GM23338 (cell line): Measurements from ENCODE around the gene CBFA2T2. TPM values are rescaled to one million over a fixed set of nuclear protein-coding genes. Genes with fewer than 3 reads are reported as not detected.

Source experiments
- ATAC-seq: fragments of 200-7000 bp; cut with Tn5 transposase; 3 replicates; pipeline ENCODE4 v1.9.1; 2020
- DNase-seq: peaks from one replicate; pipeline ENCODE4 v3.0.0-alpha.2; 2015; ENCODE audit warnings: low spot score
- H2AFZ ChIP-seq: fragments of 200-600 bp; sonication (generic); 2 replicates; pipeline ENCODE4 v1.8.0; 2016; ENCODE audit warnings: antibody characterized with exemption, mild to moderate bottlenecking, moderate library complexity
- H3F3A ChIP-seq: fragments of 200-600 bp; sonication (generic); replicated peaks from 2 replicates; pipeline ENCODE4 v1.8.0; 2017; ENCODE audit warnings: antibody characterized with exemption, mixed run types, low read depth
- H3K27ac ChIP-seq: fragments of 200-600 bp; sonication (generic); 2 replicates; pipeline ENCODE4 v1.6.1; 2016; ENCODE audit warnings: low read depth
- H3K27me3 ChIP-seq: fragments of 200-600 bp; sonication (generic); 2 replicates; pipeline ENCODE4 v1.8.0; 2016; ENCODE audit warnings: mild to moderate bottlenecking, mixed run types, moderate library complexity; ENCODE audit not compliant: insufficient read depth
- H3K36me3 ChIP-seq: fragments of 200-600 bp; sonication (generic); 2 replicates; pipeline ENCODE4 v1.8.0; 2016; ENCODE audit warnings: mild to moderate bottlenecking; ENCODE audit not compliant: insufficient read depth
- H3K4me1 ChIP-seq: fragments of 200-600 bp; sonication (generic); 2 replicates; pipeline ENCODE4 v1.8.0; 2016; ENCODE audit warnings: mild to moderate bottlenecking, moderate library complexity; ENCODE audit not compliant: insufficient read depth
- H3K4me2 ChIP-seq: fragments of 200-600 bp; sonication (generic); 2 replicates; pipeline ENCODE4 v1.7.1; 2017; ENCODE audit warnings: mixed run types
- H3K4me3 ChIP-seq: fragments of 200-600 bp; sonication (generic); 2 replicates; pipeline ENCODE4 v1.6.1; 2016; ENCODE audit warnings: mixed run types
- H3K79me2 ChIP-seq: fragments of 200-600 bp; sonication (generic); replicated peaks from 2 replicates; pipeline ENCODE4 v1.8.0; 2017; ENCODE audit warnings: mild to moderate bottlenecking; ENCODE audit not compliant: insufficient read depth
- H3K9me2 ChIP-seq: fragments of 200-600 bp; sonication (generic); 2 replicates; pipeline ENCODE4 v1.8.0; 2017; ENCODE audit not compliant: insufficient read depth
- H4K20me1 ChIP-seq: fragments of 200-600 bp; sonication (generic); replicated peaks from 2 replicates; pipeline ENCODE4 v1.8.0; 2017; ENCODE audit warnings: mild to moderate bottlenecking; ENCODE audit not compliant: insufficient read depth
- H3K27ac Mint-ChIP-seq: 2 replicates; pipeline ENCODE4 v1.8.0; 2020; ENCODE audit warnings: inconsistent platforms, mild to moderate bottlenecking, moderate library complexity, mixed read lengths
- H3K27me3 Mint-ChIP-seq: 3 replicates; pipeline ENCODE4 v1.8.0; 2022; ENCODE audit warnings: low read depth, mild to moderate bottlenecking, moderate library complexity, mixed read lengths, inconsistent platforms; ENCODE audit not compliant: insufficient read depth, poor library complexity
- H3K36me3 Mint-ChIP-seq: 3 replicates; pipeline ENCODE4 v1.8.0; 2021; ENCODE audit warnings: low read depth, mild to moderate bottlenecking, inconsistent platforms, moderate library complexity, mixed read lengths
- H3K4me1 Mint-ChIP-seq: 3 replicates; pipeline ENCODE4 v1.8.0; 2020; ENCODE audit warnings: mild to moderate bottlenecking, inconsistent platforms, mixed read lengths
- H3K4me3 Mint-ChIP-seq: 3 replicates; pipeline ENCODE4 v1.8.0; 2021; ENCODE audit warnings: moderate library complexity, mild to moderate bottlenecking, inconsistent platforms, mixed read lengths
- H3K9me3 Mint-ChIP-seq: 3 replicates; pipeline ENCODE4 v1.8.0; 2020; ENCODE audit warnings: moderate library complexity, mild to moderate bottlenecking, inconsistent platforms, mixed read lengths
- JUNB ChIP-seq: IDR thresholded peaks from one replicate; pipeline ENCODE4 v1.6.1; 2016; ENCODE audit warnings: antibody characterized with exemption; ENCODE audit not compliant: unreplicated experiment
- NANOG ChIP-seq: IDR thresholded peaks from 2 replicates; pipeline ENCODE4 v1.6.1; 2016; ENCODE audit warnings: antibody characterized with exemption, borderline replicate concordance
- POLR2AphosphoS5 ChIP-seq: IDR thresholded peaks from 2 replicates; pipeline ENCODE4 v1.6.1; 2016; ENCODE audit warnings: antibody characterized with exemption, low read depth
- polyA plus RNA-seq: library from polyadenylated mRNA; unstranded; fragments of >200 nt; fragmentation: Nextera tagmentation; extraction: Ambion mirVana; gene quantifications from 2 replicates; pipeline ENCODE4 v1.2.1, GENCODE V29; 2016
- total RNA-seq: library from RNA; depleted of rRNA; stranded (reverse); fragments of >200 nt; shearing (Covaris generic); gene quantifications from 2 replicates; pipeline ENCODE4 v1.2.3, GENCODE V29; 2014
- TF ChIP-seq, protein P1 (sequence below), 2 experiments: fragments of 200-600 bp in 1 of 2; sonication (generic) in 1 of 2; conservative IDR thresholded peaks; 2 replicates each; pipeline versions ENCODE4 v1.5.1 to v1.6.1; 2016 to 2017; ENCODE audit warnings: antibody characterized with exemption in 2 of 2, low read depth in 2 of 2, mild to moderate bottlenecking in 2 of 2, moderate library complexity in 1 of 2
- TF ChIP-seq, protein P2 (sequence below): IDR thresholded peaks from 2 replicates; pipeline ENCODE4 v1.6.1; 2016; ENCODE audit warnings: antibody characterized with exemption
- TF ChIP-seq, protein P3 (sequence below): fragments of 250-450 bp; sonication (Bioruptor Pico); IDR thresholded peaks from 2 replicates; pipeline ENCODE4 v1.5.0; 2020; ENCODE audit warnings: mild to moderate bottlenecking, moderate library complexity

Gene CBFA2T2
- total and polyA plus RNA-seq, 2 experiments from 2014 or later = 12.7 to 15.8 TPM

DNA sequence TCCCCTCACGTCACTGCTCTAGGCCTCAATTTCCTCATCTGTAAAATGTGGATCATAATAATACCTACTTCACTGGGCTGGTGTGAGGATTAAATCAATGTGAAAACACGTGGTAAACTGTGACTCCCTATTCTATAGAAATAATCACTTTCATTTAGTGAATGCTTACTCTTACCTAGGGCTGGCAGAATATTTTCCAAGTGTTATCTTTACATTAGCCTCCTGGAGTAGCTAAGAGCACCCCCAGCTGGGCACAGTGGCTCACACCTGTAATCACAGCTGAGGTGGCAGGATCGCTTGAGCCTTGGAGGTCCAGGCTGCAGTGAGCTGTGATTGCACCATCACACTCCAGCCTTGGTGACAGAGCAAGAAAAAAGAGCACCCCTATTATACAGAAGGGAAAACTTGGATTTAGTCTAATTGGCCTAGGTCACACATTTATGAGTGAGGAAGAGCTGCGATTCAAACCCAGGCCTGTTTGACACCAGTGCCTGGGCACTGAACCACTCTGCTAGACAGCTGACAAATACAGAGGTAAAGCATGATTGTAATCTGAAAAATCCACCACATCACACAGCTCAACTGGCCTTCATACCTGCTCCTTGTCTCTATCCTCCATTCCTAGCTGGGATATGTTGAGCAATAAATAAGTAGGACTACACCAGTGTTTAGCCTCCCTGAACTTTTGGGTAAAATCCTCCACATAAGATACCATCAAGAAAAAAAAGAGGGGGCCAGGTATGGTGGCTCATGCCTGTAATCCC lies 44.9 kb upstream of the CBFA2T2 start:
- peak overlapping the region; percentile 77 for H3K4me3 ChIP-seq
- peak overlapping the region; percentile 83 for H3K4me3 Mint-ChIP-seq
- peak overlapping the region; percentile 81; the same call in 1 of the 2 replicates for H2AFZ ChIP-seq
- H3K9me3 Mint-ChIP-seq = peaks cover 4% of the 10 kb centered on the region
- no peaks in the 10 kb centered on the region for H3F3A ChIP-seq
- peak overlapping the region; percentile 90 for H3K4me2 ChIP-seq
- no peaks in the 10 kb centered on the region for H3K79me2 ChIP-seq
- no peak overlapping the region for H3K27ac Mint-ChIP-seq
- ATAC-seq (peak; percentile 4; the same call in 2 of the 3 replicates), DNase-seq (peak; percentile 46)
- no peaks in the 10 kb centered on the region for H4K20me1 ChIP-seq
- no peak overlapping the region for H3K27ac ChIP-seq
- TF ChIP-seq, protein P1, sequence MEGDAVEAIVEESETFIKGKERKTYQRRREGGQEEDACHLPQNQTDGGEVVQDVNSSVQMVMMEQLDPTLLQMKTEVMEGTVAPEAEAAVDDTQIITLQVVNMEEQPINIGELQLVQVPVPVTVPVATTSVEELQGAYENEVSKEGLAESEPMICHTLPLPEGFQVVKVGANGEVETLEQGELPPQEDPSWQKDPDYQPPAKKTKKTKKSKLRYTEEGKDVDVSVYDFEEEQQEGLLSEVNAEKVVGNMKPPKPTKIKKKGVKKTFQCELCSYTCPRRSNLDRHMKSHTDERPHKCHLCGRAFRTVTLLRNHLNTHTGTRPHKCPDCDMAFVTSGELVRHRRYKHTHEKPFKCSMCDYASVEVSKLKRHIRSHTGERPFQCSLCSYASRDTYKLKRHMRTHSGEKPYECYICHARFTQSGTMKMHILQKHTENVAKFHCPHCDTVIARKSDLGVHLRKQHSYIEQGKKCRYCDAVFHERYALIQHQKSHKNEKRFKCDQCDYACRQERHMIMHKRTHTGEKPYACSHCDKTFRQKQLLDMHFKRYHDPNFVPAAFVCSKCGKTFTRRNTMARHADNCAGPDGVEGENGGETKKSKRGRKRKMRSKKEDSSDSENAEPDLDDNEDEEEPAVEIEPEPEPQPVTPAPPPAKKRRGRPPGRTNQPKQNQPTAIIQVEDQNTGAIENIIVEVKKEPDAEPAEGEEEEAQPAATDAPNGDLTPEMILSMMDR (conservative IDR thresholded peaks at IDR 0.05; ENCODE audit: low read depth in 2 of 2) = peak; percentile 32 to 57
- no peak for TF ChIP-seq JUNB
- H3K36me3 Mint-ChIP-seq = peaks cover 4% of the 10 kb centered on the region; the same call in 1 of the 3 replicates
- no peaks in the 10 kb centered on the region for H3K36me3 ChIP-seq
- H3K9me2 ChIP-seq = no peaks in the 10 kb centered on the region
- H3K27me3 ChIP-seq = peaks cover 16% of the 10 kb centered on the region
- peaks cover 8% of the 10 kb centered on the region for H3K4me1 ChIP-seq
- peaks cover 8% of the 10 kb centered on the region for H3K4me1 Mint-ChIP-seq
- H3K27me3 Mint-ChIP-seq = peaks cover 29% of the 10 kb centered on the region

DNA sequence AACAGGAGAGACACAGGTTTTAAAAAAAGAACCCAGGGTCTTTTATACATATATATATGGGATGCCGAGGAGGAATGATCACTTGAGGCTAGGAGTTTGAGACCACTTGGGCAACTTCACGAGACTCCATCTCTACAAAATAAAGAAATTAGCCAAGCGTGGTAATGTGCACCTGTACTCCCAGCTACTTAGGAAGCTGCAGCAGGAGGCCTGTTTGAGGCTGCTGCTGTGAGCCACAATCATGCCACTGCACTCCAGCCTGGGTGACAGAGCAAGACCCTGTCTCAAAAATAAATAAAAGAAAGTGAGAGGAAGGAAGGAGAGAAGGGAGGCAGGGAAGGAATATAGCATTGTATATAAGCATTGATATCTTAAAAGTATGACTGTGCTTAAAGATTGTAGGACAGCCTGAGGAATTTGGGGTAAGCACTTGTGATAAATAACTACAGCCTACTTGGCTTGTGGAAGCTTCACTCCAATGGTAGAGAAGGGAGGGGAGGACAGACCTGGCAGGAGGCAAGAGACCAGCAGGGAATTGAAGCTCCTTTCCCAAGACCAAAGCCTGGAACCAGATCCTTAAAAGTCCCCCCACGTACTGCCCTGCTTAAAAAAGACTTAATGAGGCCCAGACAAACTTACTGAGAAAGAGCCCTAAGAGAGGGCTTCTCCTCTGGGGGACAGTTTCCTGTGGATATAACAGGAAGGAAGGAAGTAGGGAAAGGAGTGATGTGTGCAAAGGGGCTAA lies 43.8 kb upstream of the CBFA2T2 start:
- Mint-ChIP-seq H3K9me3 (peaks cover 4% of the 10 kb centered on the region), H3K4me3 (no peak overlapping the region), H3K27ac (no peak overlapping the region), H3K36me3 (peaks cover 4% of the 10 kb centered on the region; the same call in 1 of the 3 replicates), H3K4me1 (peaks cover 8% of the 10 kb centered on the region), H3K27me3 (peaks cover 29% of the 10 kb centered on the region)
- TF ChIP-seq, protein P2, sequence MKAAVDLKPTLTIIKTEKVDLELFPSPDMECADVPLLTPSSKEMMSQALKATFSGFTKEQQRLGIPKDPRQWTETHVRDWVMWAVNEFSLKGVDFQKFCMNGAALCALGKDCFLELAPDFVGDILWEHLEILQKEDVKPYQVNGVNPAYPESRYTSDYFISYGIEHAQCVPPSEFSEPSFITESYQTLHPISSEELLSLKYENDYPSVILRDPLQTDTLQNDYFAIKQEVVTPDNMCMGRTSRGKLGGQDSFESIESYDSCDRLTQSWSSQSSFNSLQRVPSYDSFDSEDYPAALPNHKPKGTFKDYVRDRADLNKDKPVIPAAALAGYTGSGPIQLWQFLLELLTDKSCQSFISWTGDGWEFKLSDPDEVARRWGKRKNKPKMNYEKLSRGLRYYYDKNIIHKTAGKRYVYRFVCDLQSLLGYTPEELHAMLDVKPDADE = no peak
- no peak for TF ChIP-seq POLR2AphosphoS5
- no peak for TF ChIP-seq NANOG
- TF ChIP-seq, protein P3, sequence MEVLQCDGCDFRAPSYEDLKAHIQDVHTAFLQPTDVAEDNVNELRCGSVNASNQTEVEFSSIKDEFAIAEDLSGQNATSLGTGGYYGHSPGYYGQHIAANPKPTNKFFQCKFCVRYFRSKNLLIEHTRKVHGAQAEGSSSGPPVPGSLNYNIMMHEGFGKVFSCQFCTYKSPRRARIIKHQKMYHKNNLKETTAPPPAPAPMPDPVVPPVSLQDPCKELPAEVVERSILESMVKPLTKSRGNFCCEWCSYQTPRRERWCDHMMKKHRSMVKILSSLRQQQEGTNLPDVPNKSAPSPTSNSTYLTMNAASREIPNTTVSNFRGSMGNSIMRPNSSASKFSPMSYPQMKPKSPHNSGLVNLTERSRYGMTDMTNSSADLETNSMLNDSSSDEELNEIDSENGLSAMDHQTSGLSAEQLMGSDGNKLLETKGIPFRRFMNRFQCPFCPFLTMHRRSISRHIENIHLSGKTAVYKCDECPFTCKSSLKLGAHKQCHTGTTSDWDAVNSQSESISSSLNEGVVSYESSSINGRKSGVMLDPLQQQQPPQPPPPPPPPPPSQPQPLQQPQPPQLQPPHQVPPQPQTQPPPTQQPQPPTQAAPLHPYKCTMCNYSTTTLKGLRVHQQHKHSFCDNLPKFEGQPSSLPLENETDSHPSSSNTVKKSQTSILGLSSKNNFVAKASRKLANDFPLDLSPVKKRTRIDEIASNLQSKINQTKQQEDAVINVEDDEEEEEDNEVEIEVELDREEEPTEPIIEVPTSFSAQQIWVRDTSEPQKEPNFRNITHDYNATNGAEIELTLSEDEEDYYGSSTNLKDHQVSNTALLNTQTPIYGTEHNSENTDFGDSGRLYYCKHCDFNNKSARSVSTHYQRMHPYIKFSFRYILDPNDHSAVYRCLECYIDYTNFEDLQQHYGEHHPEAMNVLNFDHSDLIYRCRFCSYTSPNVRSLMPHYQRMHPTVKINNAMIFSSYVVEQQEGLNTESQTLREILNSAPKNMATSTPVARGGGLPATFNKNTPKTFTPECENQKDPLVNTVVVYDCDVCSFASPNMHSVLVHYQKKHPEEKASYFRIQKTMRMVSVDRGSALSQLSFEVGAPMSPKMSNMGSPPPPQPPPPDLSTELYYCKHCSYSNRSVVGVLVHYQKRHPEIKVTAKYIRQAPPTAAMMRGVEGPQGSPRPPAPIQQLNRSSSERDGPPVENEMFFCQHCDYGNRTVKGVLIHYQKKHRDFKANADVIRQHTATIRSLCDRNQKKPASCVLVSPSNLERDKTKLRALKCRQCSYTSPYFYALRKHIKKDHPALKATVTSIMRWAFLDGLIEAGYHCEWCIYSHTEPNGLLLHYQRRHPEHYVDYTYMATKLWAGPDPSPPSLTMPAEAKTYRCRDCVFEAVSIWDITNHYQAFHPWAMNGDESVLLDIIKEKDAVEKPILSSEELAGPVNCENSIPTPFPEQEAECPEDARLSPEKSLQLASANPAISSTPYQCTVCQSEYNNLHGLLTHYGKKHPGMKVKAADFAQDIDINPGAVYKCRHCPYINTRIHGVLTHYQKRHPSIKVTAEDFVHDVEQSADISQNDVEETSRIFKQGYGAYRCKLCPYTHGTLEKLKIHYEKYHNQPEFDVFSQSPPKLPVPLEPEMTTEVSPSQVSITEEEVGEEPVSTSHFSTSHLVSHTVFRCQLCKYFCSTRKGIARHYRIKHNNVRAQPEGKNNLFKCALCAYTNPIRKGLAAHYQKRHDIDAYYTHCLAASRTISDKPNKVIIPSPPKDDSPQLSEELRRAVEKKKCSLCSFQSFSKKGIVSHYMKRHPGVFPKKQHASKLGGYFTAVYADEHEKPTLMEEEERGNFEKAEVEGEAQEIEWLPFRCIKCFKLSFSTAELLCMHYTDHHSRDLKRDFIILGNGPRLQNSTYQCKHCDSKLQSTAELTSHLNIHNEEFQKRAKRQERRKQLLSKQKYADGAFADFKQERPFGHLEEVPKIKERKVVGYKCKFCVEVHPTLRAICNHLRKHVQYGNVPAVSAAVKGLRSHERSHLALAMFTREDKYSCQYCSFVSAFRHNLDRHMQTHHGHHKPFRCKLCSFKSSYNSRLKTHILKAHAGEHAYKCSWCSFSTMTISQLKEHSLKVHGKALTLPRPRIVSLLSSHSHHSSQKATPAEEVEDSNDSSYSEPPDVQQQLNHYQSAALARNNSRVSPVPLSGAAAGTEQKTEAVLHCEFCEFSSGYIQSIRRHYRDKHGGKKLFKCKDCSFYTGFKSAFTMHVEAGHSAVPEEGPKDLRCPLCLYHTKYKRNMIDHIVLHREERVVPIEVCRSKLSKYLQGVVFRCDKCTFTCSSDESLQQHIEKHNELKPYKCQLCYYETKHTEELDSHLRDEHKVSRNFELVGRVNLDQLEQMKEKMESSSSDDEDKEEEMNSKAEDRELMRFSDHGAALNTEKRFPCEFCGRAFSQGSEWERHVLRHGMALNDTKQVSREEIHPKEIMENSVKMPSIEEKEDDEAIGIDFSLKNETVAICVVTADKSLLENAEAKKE (CRISPR knock-in tag) = no peak
- H3K36me3 ChIP-seq = no peaks in the 10 kb centered on the region
- no peaks in the 10 kb centered on the region for H3K9me2 ChIP-seq
- DNase-seq (no peak), ATAC-seq (no peak)
- H3F3A ChIP-seq = no peaks in the 10 kb centered on the region
- no peak overlapping the region for H2AFZ ChIP-seq
- H3K4me2 ChIP-seq = no peak overlapping the region
- peaks cover 8% of the 10 kb centered on the region for H3K4me1 ChIP-seq
- no peak overlapping the region for H3K4me3 ChIP-seq
- no peaks in the 10 kb centered on the region for H3K79me2 ChIP-seq
- H3K27ac ChIP-seq = no peak overlapping the region
- no peaks in the 10 kb centered on the region for H4K20me1 ChIP-seq
- peaks cover 16% of the 10 kb centered on the region for H3K27me3 ChIP-seq
